Thoracic aorta (tissue), 2 donors: ENCODE results near the gene PLCH1. TPM values are rescaled to one million over a fixed set of nuclear protein-coding genes. Genes with fewer than 3 reads are reported as not detected.

Experiments
- ATAC-seq: fragments of 150-250 bp; one replicate; pipeline ENCODE4 v1.8.0; 2017; ENCODE audit warnings: low read depth; ENCODE audit not compliant: insufficient number of reproducible peaks, low FRiP score
- DNase-seq: peaks from one replicate; pipeline ENCODE4 v3.0.0-alpha.2; 2020; ENCODE audit warnings: low spot score
- H3K27ac ChIP-seq, 2 donors: fragments of 200-600 bp; sonication (generic); 1 replicate in 1 of 2; 2 replicates in 1 of 2; pipeline ENCODE4 v1.5.1; 2016; ENCODE audit warnings: mild to moderate bottlenecking in 2 of 2, moderate library complexity in 2 of 2
- H3K27me3 ChIP-seq: fragments of 200-600 bp; sonication (generic); replicated peaks from 2 replicates; pipeline ENCODE4 v1.6.0; 2016; ENCODE audit warnings: mild to moderate bottlenecking; ENCODE audit not compliant: insufficient read depth
- H3K36me3 ChIP-seq: fragments of 200-600 bp; sonication (generic); one replicate; pipeline ENCODE4 v1.5.1; 2016
- H3K4me1 ChIP-seq, 2 donors: fragments of 200-600 bp; sonication (generic); 1 replicate in 1 of 2; 2 replicates in 1 of 2; pipeline versions ENCODE4 v1.5.1 to v1.6.0; 2016; ENCODE audit warnings: low read depth in 2 of 2, mild to moderate bottlenecking in 1 of 2; ENCODE audit not compliant: control insufficient read depth in 1 of 2
- H3K4me3 ChIP-seq: fragments of 200-600 bp; sonication (generic); 2 replicates; pipeline ENCODE4 v1.5.1; 2016; ENCODE audit warnings: mild to moderate bottlenecking
- H3K9me3 ChIP-seq: fragments of 200-600 bp; sonication (generic); 2 replicates; pipeline ENCODE4 v1.5.1; 2016
- total RNA-seq, 2 donors: library from RNA; depleted of rRNA; stranded (reverse); fragments of >200 nt; gene quantifications; one replicate each; pipeline versions ENCODE4 v1.1.0 to v1.2.3, GENCODE V29; 2016
- TF ChIP-seq, protein P1 (sequence below): fragments of 200-600 bp; sonication (generic); IDR thresholded peaks from one replicate; pipeline ENCODE4 v1.5.1; 2019; ENCODE audit warnings: antibody characterized with exemption

PLCH1 gene
- total RNA-seq, 2 donors from 2014 or later: 0.28 TPM; not detected in 1

DNA sequence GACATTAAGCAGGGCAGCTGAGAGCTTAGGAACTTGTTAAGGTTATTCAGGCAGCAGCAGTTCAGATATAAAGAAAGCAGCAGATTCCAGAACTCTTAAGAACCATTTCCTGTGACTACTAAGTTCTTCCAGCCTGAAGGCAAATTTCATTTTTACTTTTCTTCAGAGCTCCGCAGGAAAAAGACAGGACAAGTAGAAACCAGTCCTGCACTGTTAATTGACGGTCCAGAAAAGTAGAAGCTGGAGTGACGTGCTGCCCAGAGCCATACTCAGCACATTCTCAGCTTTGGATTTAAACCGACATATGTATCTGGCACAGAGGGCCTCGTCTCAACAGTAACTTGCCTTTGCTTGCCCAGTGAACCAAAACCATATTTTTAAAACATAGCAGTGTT lies 232.0 kb downstream of the PLCH1 start:
- TF ChIP-seq, protein P1, sequence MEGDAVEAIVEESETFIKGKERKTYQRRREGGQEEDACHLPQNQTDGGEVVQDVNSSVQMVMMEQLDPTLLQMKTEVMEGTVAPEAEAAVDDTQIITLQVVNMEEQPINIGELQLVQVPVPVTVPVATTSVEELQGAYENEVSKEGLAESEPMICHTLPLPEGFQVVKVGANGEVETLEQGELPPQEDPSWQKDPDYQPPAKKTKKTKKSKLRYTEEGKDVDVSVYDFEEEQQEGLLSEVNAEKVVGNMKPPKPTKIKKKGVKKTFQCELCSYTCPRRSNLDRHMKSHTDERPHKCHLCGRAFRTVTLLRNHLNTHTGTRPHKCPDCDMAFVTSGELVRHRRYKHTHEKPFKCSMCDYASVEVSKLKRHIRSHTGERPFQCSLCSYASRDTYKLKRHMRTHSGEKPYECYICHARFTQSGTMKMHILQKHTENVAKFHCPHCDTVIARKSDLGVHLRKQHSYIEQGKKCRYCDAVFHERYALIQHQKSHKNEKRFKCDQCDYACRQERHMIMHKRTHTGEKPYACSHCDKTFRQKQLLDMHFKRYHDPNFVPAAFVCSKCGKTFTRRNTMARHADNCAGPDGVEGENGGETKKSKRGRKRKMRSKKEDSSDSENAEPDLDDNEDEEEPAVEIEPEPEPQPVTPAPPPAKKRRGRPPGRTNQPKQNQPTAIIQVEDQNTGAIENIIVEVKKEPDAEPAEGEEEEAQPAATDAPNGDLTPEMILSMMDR: no peak
- no peak overlapping the region for H3K27ac ChIP-seq
- no peak for ATAC-seq
- no peaks in the 10 kb centered on the region for H3K4me1 ChIP-seq
- H3K4me3 ChIP-seq: no peak overlapping the region
- no peaks in the 10 kb centered on the region for H3K27me3 ChIP-seq
- H3K36me3 ChIP-seq: no peaks in the 10 kb centered on the region
- DNase-seq: no peak
- no peaks in the 10 kb centered on the region for H3K9me3 ChIP-seq

DNA sequence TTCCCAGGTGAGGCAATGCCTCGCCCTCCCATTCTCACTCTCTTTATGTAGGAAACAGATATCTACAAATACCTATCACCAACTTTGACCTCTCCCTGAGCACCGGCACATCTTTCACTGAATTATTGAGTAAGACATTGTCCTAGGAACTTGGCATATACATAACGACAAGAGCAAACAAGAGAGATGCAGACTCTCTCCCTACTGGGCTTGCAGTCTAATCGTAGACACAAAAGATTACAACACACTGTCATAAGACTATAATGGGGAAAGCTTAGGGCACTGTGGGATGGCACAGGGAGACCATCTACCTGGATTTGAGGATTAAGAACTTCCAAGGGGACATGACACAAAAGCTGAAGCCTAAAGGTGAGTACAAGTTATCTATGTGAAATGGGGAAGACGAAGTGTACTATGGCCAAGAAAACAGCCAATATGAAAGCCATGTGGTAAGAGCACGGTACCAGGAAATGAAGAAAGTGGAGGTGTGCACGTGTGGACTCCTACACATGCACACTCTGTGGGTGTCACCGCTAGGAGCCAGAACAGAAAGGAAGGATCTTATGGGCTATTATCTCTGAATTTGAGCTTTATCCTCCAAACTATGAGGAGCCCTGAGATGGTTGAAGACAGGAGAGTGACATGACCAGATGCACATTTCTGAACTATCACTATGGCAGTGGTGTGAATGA lies 232.6 kb downstream of the PLCH1 start:
- TF ChIP-seq, protein P1: no peak
- no peaks in the 10 kb centered on the region for H3K9me3 ChIP-seq
- DNase-seq: no peak

DNA sequence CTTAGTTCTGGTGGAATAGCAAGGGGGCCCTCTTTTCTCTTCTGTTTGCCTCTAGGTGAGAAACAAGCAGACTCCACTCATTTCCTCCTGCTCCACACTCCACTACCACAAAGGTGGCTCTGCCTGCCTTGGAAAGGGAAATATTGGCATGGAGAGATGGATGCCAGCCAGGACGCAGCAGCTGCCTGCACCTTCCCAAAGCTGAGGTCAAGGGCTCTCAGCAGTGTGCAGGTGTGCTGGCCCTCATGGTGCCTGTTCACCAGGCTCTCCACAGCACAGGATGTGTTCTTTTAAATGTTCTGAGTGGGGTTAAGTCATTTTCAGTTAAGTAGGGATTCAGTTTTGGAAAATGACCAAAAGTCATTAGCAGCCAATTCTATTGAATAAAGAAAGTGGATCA lies 240.2 kb downstream of the PLCH1 start:
- Histone ChIP-seq H3K36me3 (no peaks in the 10 kb centered on the region), H3K27me3 (no peaks in the 10 kb centered on the region), H3K9me3 (no peaks in the 10 kb centered on the region), H3K4me1 (no peaks in the 10 kb centered on the region), H3K27ac (no peak overlapping the region), H3K4me3 (no peak overlapping the region)
- TF ChIP-seq, protein P1: no peak
- ATAC-seq: no peak
- DNase-seq: no peak

More for the DNA sequence above, 232.6 kb downstream of the PLCH1 start:
- H3K4me3 ChIP-seq: no peak overlapping the region
- H3K4me1 ChIP-seq: no peaks in the 10 kb centered on the region
- H3K27me3 ChIP-seq: no peaks in the 10 kb centered on the region
- no peak overlapping the region for H3K27ac ChIP-seq
- ATAC-seq: no peak
- no peaks in the 10 kb centered on the region for H3K36me3 ChIP-seq

DNA sequence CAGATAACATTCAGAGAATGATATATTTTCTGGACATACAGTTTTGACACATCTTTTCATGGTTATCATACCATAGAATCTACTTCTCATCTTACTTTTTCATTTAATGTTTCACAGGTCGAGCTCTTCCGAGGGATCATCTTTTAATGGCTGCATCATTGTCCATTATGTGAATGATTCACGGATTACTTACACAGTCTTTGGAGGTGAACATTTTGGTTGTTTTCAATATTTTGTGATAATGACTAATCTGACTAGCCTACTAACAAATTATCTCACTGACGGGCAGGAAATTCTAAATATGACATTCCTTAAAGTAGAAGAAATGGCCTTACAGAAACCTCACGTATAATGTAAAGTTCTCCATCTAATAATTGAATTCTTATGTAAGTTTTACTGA lies 242.2 kb downstream of the PLCH1 start:
- Histone ChIP-seq H3K4me1 (no peaks in the 10 kb centered on the region), H3K9me3 (no peaks in the 10 kb centered on the region), H3K27me3 (no peaks in the 10 kb centered on the region), H3K4me3 (no peak overlapping the region), H3K36me3 (no peaks in the 10 kb centered on the region), H3K27ac (no peak overlapping the region)
- TF ChIP-seq, protein P1: no peak
- ATAC-seq (no peak), DNase-seq (no peak)

DNA sequence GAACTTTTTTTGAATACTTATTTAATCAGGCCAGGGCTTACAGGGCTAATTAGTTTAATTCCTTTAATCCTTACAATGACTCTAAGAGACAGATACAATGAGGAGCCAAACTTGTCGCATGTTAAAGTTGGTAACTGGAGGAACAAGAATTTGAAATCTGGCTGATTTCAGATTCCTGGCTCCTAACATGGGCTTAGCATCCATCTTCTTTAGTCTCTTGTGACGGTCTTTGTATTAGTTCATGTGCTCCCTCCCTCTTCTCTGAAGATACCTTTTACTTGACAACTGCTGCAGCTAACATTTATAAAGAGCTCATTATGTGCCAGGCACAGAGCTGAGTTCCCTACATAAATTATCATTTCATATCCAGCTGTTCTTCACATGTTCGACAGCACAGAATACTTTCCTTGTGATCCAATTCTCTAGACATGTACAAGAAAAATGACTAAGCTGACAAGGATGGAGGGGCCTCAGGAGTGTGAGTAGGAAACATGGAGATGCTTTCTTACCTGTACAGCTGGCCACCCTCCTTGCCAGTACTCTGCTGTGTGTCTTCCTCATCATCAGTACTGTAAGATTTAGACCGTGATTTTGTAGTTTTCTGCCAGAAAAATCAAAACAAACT lies 244.6 kb downstream of the PLCH1 start:
- H3K4me3 ChIP-seq: no peak overlapping the region
- DNase-seq (no peak), ATAC-seq (no peak)
- TF ChIP-seq, protein P1: no peak
- H3K4me1 ChIP-seq: no peaks in the 10 kb centered on the region
- H3K27me3 ChIP-seq: no peaks in the 10 kb centered on the region
- no peak overlapping the region for H3K27ac ChIP-seq
- H3K9me3 ChIP-seq: no peaks in the 10 kb centered on the region
- no peaks in the 10 kb centered on the region for H3K36me3 ChIP-seq
